ENCODE measurements around the gene SH3BP4.

DNA sequence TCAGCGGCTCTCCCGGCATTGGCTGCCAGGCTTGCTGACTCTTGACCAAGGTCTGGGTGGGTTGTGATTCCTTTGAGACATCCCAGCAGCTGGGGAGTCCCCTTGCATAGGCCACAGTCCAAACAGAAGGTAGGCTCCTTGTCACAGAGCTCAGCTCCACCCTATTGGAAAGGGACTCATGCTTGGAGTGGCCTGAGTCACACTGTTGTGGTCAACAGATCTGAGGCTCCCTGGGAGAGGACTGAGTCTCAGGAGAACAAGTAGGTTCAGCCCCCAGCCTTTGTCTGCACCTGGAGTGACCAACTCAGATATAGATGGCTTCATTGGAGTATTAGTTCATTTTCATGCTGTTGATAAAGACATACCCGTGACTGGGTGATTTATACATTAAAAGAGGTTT lies 32.1 kb upstream of the SH3BP4 start:
- TF ChIP-seq, protein P1, sequence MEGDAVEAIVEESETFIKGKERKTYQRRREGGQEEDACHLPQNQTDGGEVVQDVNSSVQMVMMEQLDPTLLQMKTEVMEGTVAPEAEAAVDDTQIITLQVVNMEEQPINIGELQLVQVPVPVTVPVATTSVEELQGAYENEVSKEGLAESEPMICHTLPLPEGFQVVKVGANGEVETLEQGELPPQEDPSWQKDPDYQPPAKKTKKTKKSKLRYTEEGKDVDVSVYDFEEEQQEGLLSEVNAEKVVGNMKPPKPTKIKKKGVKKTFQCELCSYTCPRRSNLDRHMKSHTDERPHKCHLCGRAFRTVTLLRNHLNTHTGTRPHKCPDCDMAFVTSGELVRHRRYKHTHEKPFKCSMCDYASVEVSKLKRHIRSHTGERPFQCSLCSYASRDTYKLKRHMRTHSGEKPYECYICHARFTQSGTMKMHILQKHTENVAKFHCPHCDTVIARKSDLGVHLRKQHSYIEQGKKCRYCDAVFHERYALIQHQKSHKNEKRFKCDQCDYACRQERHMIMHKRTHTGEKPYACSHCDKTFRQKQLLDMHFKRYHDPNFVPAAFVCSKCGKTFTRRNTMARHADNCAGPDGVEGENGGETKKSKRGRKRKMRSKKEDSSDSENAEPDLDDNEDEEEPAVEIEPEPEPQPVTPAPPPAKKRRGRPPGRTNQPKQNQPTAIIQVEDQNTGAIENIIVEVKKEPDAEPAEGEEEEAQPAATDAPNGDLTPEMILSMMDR (IDR thresholded peaks at IDR 0.05): no peak
- TF ChIP-seq POLR2AphosphoS5 (IDR thresholded peaks at IDR 0.05): no peak
